Endothelial cell (in vitro differentiated cells): ENCODE results near the gene TSPAN2. TPM values are rescaled to one million over a fixed set of nuclear protein-coding genes. Genes with fewer than 3 reads are reported as not detected.
A peak's percentile ranks its signal among the peaks of the same experiment; 100 is the strongest.

Experiments used
- DNase-seq: peaks from one replicate; pipeline ENCODE4 v3.0.0; 2021; ENCODE audit warnings: low spot score
- H3K27ac Mint-ChIP-seq: one replicate; pipeline ENCODE4 v1.8.0; 2021; ENCODE audit warnings: mixed read lengths, inconsistent platforms; ENCODE audit not compliant: unreplicated experiment
- H3K27me3 Mint-ChIP-seq: one replicate; pipeline ENCODE4 v1.8.0; 2021; ENCODE audit warnings: mild to moderate bottlenecking, moderate library complexity, mixed read lengths, inconsistent platforms; ENCODE audit not compliant: unreplicated experiment
- H3K36me3 Mint-ChIP-seq: one replicate; pipeline ENCODE4 v1.8.0; 2021; ENCODE audit warnings: mild to moderate bottlenecking, low read depth, mixed read lengths, inconsistent platforms; ENCODE audit not compliant: unreplicated experiment
- H3K4me1 Mint-ChIP-seq: one replicate; pipeline ENCODE4 v1.8.0; 2021; ENCODE audit warnings: mild to moderate bottlenecking, mixed read lengths, inconsistent platforms; ENCODE audit not compliant: unreplicated experiment
- H3K4me3 Mint-ChIP-seq: one replicate; pipeline ENCODE4 v1.8.0; 2021; ENCODE audit warnings: mild to moderate bottlenecking, mixed read lengths, inconsistent platforms; ENCODE audit not compliant: unreplicated experiment
- H3K9me3 Mint-ChIP-seq: one replicate; pipeline ENCODE4 v1.8.0; 2021; ENCODE audit warnings: mixed read lengths, inconsistent platforms; ENCODE audit not compliant: unreplicated experiment
- long read RNA-seq: library from polyadenylated mRNA; unstranded; transcript quantifications from one replicate; pipeline ENCODE4 v2.0.0, GENCODE V29; 2020; ENCODE audit not compliant: unreplicated experiment
- total RNA-seq: library from RNA; stranded (reverse); fragmentation: NEBNext Ultra II Directional; extraction: Animal tissue kit (Norgen Biotek cat#: 25700); gene quantifications from one replicate; pipeline ENCODE4 v1.2.1, GENCODE V29; 2021; ENCODE audit not compliant: unreplicated experiment
- TF ChIP-seq, protein P1 (sequence below): fragments of 200-600 bp; sonication (generic); IDR thresholded peaks from one replicate; pipeline ENCODE4 v1.5.0; 2021; ENCODE audit warnings: antibody characterized with exemption; ENCODE audit not compliant: unreplicated experiment

The TSPAN2 gene
- 57.9 TPM for total RNA-seq
- long read RNA-seq, transcript TSPAN2-202 (8 exons, 3,177 nt), result major isoform, 42 of 48 reads
- long read RNA-seq, partial matches to known transcripts, result 0 of 48 reads
- long read RNA-seq, other reads (novel, unspliced or antisense), result 5 of 48 reads

DNA sequence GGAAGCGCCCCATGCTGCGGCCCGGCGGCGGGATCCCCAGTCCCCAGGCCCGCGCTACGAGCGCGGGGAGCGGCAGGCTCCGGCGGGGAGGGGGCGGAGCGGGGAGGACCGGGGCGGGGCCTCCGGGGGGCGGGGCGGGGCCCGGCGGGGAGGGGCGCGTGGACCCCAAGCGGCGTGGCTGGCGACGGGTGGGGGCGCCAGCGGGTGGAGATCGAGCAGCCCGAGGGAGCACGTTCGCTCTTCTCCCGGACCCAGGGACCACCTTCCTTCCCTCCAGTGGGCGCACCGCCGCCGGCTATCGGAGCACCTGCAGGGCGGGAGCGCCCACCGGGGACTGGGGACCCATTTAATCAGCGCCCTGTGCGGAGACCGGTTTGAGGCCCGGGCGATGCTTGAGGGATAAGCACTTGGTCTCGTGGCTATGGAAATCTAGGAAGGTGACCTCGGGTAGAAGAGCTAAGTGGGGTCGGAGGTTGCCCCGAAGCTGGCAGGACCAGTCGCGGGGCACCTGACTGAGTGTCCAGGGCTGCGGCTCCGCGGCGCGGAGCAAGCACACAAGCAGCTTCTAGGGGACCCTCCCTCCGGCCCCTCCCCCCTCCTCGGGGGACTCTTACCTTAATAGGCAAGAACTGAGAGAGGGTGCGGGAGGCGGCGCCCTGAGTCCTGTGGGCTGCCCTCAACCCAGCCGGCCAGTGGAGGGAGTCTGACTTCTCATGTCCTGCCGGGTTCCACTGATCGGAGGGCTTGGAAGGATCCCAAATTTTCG is at the start of gene TSPAN2:
TSPAN2 (minus strand) TSS at position 84 of the 766 bp plus-strand sequence; CDS start at position 13, 71 bp downstream.
- peak within 1 kb of the TSS; percentile 92 for H3K4me3 Mint-ChIP-seq
- H3K9me3 Mint-ChIP-seq, result no peaks in the 10 kb centered on the region
- no peaks in the 10 kb centered on the region for H3K36me3 Mint-ChIP-seq
- TF ChIP-seq, protein P1, sequence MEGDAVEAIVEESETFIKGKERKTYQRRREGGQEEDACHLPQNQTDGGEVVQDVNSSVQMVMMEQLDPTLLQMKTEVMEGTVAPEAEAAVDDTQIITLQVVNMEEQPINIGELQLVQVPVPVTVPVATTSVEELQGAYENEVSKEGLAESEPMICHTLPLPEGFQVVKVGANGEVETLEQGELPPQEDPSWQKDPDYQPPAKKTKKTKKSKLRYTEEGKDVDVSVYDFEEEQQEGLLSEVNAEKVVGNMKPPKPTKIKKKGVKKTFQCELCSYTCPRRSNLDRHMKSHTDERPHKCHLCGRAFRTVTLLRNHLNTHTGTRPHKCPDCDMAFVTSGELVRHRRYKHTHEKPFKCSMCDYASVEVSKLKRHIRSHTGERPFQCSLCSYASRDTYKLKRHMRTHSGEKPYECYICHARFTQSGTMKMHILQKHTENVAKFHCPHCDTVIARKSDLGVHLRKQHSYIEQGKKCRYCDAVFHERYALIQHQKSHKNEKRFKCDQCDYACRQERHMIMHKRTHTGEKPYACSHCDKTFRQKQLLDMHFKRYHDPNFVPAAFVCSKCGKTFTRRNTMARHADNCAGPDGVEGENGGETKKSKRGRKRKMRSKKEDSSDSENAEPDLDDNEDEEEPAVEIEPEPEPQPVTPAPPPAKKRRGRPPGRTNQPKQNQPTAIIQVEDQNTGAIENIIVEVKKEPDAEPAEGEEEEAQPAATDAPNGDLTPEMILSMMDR, result no peak
- peak within 1 kb of the TSS; percentile 89 for H3K27ac Mint-ChIP-seq
- DNase-seq, result peak; percentile 76
- H3K27me3 Mint-ChIP-seq, result peaks cover 1% of the 10 kb centered on the region
- peaks cover 41% of the 10 kb centered on the region for H3K4me1 Mint-ChIP-seq

DNA sequence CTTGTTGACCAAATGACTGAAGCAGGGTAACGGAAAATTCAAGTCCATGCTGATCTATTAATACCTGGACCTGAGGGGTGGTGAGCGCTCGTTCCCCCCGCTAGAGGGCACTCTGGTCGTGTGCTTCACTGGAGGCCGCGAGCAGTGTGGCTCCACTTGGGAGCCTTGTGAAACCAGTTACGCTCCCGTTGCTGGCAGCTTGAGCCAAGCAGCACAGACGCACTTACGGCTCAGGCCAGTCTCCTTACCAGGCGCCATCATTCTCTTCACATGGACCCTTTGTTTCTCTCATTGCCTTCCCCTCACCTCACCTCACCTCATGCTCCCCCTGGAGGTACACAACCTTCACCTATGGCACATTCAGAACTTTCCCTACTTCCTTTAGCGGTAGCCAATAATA is 49.7 kb upstream of the TSPAN2 start:
- peak; percentile 82 for DNase-seq
- H3K9me3 Mint-ChIP-seq, result no peaks in the 10 kb centered on the region
- H3K36me3 Mint-ChIP-seq, result no peaks in the 10 kb centered on the region
- H3K27me3 Mint-ChIP-seq, result no peaks in the 10 kb centered on the region
- H3K27ac Mint-ChIP-seq, result no peak overlapping the region
- no peaks in the 10 kb centered on the region for H3K4me1 Mint-ChIP-seq
- H3K4me3 Mint-ChIP-seq, result no peak overlapping the region
- TF ChIP-seq, protein P1, result peak; percentile 85

DNA sequence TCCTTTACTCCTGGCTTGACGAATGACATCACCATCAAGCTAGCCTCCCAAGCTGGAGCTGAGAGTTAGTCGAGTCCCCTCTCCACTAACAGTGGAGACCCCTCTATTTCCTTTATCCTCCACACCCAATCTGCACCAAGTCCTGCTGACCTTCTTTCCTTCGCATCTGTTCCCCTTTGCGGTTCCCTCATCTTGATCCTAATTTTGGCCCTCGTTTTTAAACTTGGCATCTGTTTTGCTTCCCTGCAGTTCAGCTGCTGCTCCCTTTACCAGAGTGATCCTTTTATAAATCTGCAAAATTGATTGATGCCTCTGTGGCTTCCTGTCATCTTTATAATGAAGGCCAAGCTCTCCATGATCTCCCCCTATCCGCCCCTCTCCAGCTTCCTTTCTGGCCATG is 49.0 kb upstream of the TSPAN2 start:
- DNase-seq, result no peak
- H3K4me3 Mint-ChIP-seq, result no peak overlapping the region
- no peaks in the 10 kb centered on the region for H3K27me3 Mint-ChIP-seq
- TF ChIP-seq, protein P1, result no peak
- no peaks in the 10 kb centered on the region for H3K4me1 Mint-ChIP-seq
- H3K36me3 Mint-ChIP-seq, result no peaks in the 10 kb centered on the region
- H3K27ac Mint-ChIP-seq, result no peak overlapping the region
- no peaks in the 10 kb centered on the region for H3K9me3 Mint-ChIP-seq

DNA sequence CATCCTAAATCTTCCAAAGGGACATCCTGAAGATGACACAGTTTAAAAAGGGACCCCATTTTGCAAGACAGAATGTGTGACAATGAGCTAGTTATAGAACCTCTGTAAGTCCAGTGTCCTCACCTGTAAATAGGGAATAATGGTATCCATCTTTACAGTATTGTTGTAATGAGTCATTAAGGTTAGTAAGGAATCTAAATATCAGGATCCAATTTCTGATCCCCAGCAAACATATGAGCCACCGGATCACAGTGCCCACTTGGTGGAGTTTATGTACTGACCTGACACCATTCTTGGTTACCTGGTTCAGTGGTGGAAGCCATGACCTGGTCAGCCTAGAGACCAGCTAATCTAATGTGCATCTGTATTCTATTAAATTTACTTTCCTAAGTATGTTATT is 47.9 kb upstream of the TSPAN2 start:
- H3K36me3 Mint-ChIP-seq, result no peaks in the 10 kb centered on the region
- H3K4me1 Mint-ChIP-seq, result no peaks in the 10 kb centered on the region
- no peak for DNase-seq
- H3K27me3 Mint-ChIP-seq, result no peaks in the 10 kb centered on the region
- TF ChIP-seq, protein P1, result no peak
- H3K4me3 Mint-ChIP-seq, result no peak overlapping the region
- H3K27ac Mint-ChIP-seq, result no peak overlapping the region
- no peaks in the 10 kb centered on the region for H3K9me3 Mint-ChIP-seq

DNA sequence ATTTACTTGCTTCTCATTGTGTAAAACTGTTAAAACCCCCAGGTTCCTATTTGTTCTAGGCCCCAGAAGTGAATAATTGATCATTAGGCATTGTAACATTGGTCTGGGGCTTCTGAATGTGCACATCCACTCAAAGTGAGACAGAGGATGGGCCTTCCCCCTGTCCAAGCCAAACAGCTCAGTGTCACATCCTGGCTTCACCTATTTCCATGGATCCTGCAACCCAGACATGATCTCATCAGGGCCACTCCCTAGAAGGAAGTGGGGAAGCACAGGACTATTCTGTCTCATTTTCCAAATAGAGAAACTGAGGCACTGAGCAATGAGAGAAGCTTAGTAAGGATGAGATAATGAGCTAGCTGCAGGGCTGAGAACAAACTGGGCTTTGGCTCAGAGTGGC is 47.4 kb upstream of the TSPAN2 start:
- no peak overlapping the region for H3K4me3 Mint-ChIP-seq
- DNase-seq, result no peak
- H3K27ac Mint-ChIP-seq, result no peak overlapping the region
- H3K36me3 Mint-ChIP-seq, result no peaks in the 10 kb centered on the region
- H3K4me1 Mint-ChIP-seq, result no peaks in the 10 kb centered on the region
- no peaks in the 10 kb centered on the region for H3K27me3 Mint-ChIP-seq
- TF ChIP-seq, protein P1, result no peak
- H3K9me3 Mint-ChIP-seq, result no peaks in the 10 kb centered on the region
